Osteoblast (primary cell): ENCODE results near the gene WRNIP1. TPM values are rescaled to one million over a fixed set of nuclear protein-coding genes. Genes with fewer than 3 reads are reported as not detected.

Source experiments
- DNase-seq: peaks from one replicate; pipeline ENCODE4 v3.0.0; 2011; ENCODE audit warnings: low spot score, mixed read lengths; ENCODE audit not compliant: insufficient read length; ENCODE audit errors: missing footprints
- H2AFZ ChIP-seq: 2 replicates; pipeline ENCODE4 v1.6.0; 2011; ENCODE audit warnings: mild to moderate bottlenecking, low read length
- H3K27ac ChIP-seq: 2 replicates; pipeline ENCODE4 v1.5.1; 2011; ENCODE audit warnings: mild to moderate bottlenecking, low read depth, low read length, moderate library complexity
- H3K27me3 ChIP-seq: 2 replicates; pipeline ENCODE4 v1.6.0; 2012; ENCODE audit warnings: mild to moderate bottlenecking, control low read depth, inconsistent platforms, low read length, moderate library complexity; ENCODE audit not compliant: insufficient read depth
- H3K36me3 ChIP-seq: 2 replicates; pipeline ENCODE4 v1.5.1; 2011; ENCODE audit warnings: mild to moderate bottlenecking, low read length, control low read depth, moderate library complexity; ENCODE audit not compliant: insufficient read depth
- H3K4me1 ChIP-seq: 2 replicates; pipeline ENCODE4 v1.5.1; 2011; ENCODE audit warnings: mild to moderate bottlenecking, low read length, control low read depth, moderate library complexity; ENCODE audit not compliant: insufficient read depth
- H3K4me2 ChIP-seq: 2 replicates; pipeline ENCODE4 v1.6.0; 2011; ENCODE audit warnings: mild to moderate bottlenecking, low read length; ENCODE audit not compliant: insufficient read depth
- H3K4me3 ChIP-seq: fragments of 200-600 bp; sonication (generic); 3 replicates; pipeline ENCODE4 v1.5.1; 2012; ENCODE audit warnings: mild to moderate bottlenecking, low read length, inconsistent platforms; ENCODE audit not compliant: insufficient read depth
- H3K79me2 ChIP-seq: 2 replicates; pipeline ENCODE4 v1.6.0; 2012; ENCODE audit warnings: mild to moderate bottlenecking, low read length, control low read depth, inconsistent platforms; ENCODE audit not compliant: insufficient read depth
- H3K9me3 ChIP-seq: 2 replicates; pipeline ENCODE4 v1.5.1; 2011; ENCODE audit warnings: low read depth, low read length, control low read depth
- H4K20me1 ChIP-seq: 2 replicates; pipeline ENCODE4 v1.6.0; 2012; ENCODE audit warnings: mild to moderate bottlenecking, low read length, control low read depth; ENCODE audit not compliant: insufficient read depth
- total RNA-seq: library from RNA; depleted of rRNA; stranded (reverse); fragments of >200 nt; gene quantifications from 2 replicates; pipeline ENCODE4 v1.2.3, GENCODE V29; 2012
- TF ChIP-seq, protein P1 (sequence below): IDR thresholded peaks from 2 replicates; pipeline ENCODE4 v1.5.1; 2011; ENCODE audit warnings: mild to moderate bottlenecking, low read depth, low read length, moderate library complexity; ENCODE audit errors: extremely low read depth

WRNIP1 gene
- total RNA-seq, 1 donor = 25.3 TPM

GRCh38 chr6:2781685-2782355 lies 16.6 kb downstream of the WRNIP1 start:
- H3K4me1 ChIP-seq = no peaks in the 10 kb centered on the region
- DNase-seq = no peak

GRCh38 chr6:2782356-2782708 lies 17.1 kb downstream of the WRNIP1 start:
- no peaks in the 10 kb centered on the region for H3K27me3 ChIP-seq
- H3K9me3 ChIP-seq = no peaks in the 10 kb centered on the region
- no peak overlapping the region for H3K4me2 ChIP-seq
- H4K20me1 ChIP-seq = peaks cover 16% of the 10 kb centered on the region
- peaks cover 40% of the 10 kb centered on the region for H3K36me3 ChIP-seq
- TF ChIP-seq, protein P1, sequence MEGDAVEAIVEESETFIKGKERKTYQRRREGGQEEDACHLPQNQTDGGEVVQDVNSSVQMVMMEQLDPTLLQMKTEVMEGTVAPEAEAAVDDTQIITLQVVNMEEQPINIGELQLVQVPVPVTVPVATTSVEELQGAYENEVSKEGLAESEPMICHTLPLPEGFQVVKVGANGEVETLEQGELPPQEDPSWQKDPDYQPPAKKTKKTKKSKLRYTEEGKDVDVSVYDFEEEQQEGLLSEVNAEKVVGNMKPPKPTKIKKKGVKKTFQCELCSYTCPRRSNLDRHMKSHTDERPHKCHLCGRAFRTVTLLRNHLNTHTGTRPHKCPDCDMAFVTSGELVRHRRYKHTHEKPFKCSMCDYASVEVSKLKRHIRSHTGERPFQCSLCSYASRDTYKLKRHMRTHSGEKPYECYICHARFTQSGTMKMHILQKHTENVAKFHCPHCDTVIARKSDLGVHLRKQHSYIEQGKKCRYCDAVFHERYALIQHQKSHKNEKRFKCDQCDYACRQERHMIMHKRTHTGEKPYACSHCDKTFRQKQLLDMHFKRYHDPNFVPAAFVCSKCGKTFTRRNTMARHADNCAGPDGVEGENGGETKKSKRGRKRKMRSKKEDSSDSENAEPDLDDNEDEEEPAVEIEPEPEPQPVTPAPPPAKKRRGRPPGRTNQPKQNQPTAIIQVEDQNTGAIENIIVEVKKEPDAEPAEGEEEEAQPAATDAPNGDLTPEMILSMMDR = no peak
- H3K4me1 ChIP-seq = no peaks in the 10 kb centered on the region
- peaks cover 74% of the 10 kb centered on the region for H3K79me2 ChIP-seq
- no peak for DNase-seq
- no peak overlapping the region for H2AFZ ChIP-seq
- no peak overlapping the region for H3K27ac ChIP-seq
- H3K4me3 ChIP-seq = no peak overlapping the region

More at GRCh38 chr6:2781685-2782355, 16.6 kb downstream of the WRNIP1 start:
- Histone ChIP-seq H3K27me3 (no peaks in the 10 kb centered on the region), H3K4me3 (no peak overlapping the region), H3K27ac (no peak overlapping the region), H3K4me2 (no peak overlapping the region), H3K36me3 (peaks cover 40% of the 10 kb centered on the region), H4K20me1 (peaks cover 19% of the 10 kb centered on the region), H3K9me3 (no peaks in the 10 kb centered on the region), H3K79me2 (peaks cover 77% of the 10 kb centered on the region), H2AFZ (no peak overlapping the region)
- TF ChIP-seq, protein P1 = no peak

- Histone ChIP-seq H3K9me3 (no peaks in the 10 kb centered on the region), H2AFZ (no peak overlapping the region), H3K4me2 (no peak overlapping the region), H3K27me3 (no peaks in the 10 kb centered on the region), H3K79me2 (peaks cover 74% of the 10 kb centered on the region), H3K4me1 (no peaks in the 10 kb centered on the region), H3K4me3 (no peak overlapping the region), H3K27ac (no peak overlapping the region), H3K36me3 (peaks cover 43% of the 10 kb centered on the region), H4K20me1 (peaks cover 12% of the 10 kb centered on the region)
- no peak for DNase-seq
- TF ChIP-seq, protein P1 = no peak
Observed at GRCh38 chr6:2782825-2783187, 17.6 kb downstream of the WRNIP1 start.

DNA sequence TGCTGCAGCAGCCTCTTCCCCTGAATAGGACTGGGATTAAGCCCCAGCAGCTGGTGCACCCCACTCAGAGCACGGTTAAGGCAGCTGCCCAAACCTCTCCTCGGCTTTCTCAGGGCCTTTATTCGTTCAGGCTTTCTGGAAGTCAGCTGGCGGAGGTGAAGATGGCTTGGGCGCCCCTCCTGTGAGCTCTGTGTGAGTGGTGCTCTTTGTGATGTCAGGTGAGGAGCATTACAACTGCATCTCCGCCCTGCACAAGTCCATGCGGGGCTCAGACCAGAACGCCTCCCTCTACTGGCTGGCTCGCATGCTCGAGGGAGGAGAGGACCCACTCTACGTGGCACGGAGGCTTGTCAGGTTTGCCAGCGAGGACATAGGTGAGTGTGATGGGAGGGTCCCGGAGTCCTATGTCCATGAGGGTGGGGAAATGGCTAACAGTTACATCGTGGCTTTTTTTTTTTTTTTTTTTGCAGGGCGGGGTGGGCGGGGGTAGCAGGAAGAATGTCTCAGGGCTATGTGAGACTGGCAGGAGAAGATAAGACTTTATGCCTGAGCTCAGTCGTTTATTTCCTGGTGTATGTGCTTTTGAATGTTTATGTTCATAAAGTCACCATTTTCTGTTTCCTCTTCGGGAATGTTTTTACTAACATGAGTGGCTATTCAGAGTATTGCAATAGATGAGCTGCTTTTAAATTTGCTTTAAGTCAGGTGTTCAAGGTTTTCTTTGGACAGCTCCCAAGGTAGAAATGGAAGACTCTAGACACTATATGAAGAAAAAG lies 18.2 kb downstream of the WRNIP1 start:
- H3K27me3 ChIP-seq = no peaks in the 10 kb centered on the region
- DNase-seq = no peak
- TF ChIP-seq, protein P1 = no peak
- H3K9me3 ChIP-seq = no peaks in the 10 kb centered on the region
- H3K79me2 ChIP-seq = peaks cover 71% of the 10 kb centered on the region
- H3K27ac ChIP-seq = no peak overlapping the region
- H3K4me3 ChIP-seq = no peak overlapping the region
- H3K4me2 ChIP-seq = no peak overlapping the region
- H3K4me1 ChIP-seq = no peaks in the 10 kb centered on the region
- peaks cover 45% of the 10 kb centered on the region for H3K36me3 ChIP-seq
- H4K20me1 ChIP-seq = peaks cover 11% of the 10 kb centered on the region
- H2AFZ ChIP-seq = no peak overlapping the region
